Urinary bladder (tissue), 4 donors: Measurements from ENCODE around the gene LRP8. TPM values are rescaled to one million over a fixed set of nuclear protein-coding genes. Genes with fewer than 3 reads are reported as not detected.

ENCODE experiments used
- DNase-seq: peaks from one replicate; pipeline ENCODE4 v3.0.0-alpha.2; 2015; ENCODE audit errors: extremely low spot score
- H3K27ac ChIP-seq: one replicate; pipeline ENCODE4 v1.5.1; 2013; ENCODE audit warnings: low read depth, mild to moderate bottlenecking, moderate library complexity
- H3K36me3 ChIP-seq: one replicate; pipeline ENCODE4 v1.6.1; 2013; ENCODE audit warnings: mild to moderate bottlenecking, moderate library complexity; ENCODE audit not compliant: insufficient read depth
- H3K4me1 ChIP-seq: one replicate; pipeline ENCODE4 v1.6.1; 2013; ENCODE audit warnings: mild to moderate bottlenecking, moderate library complexity; ENCODE audit not compliant: insufficient read depth
- H3K4me3 ChIP-seq: one replicate; pipeline ENCODE4 v1.5.1; 2013; ENCODE audit warnings: low read depth, low read length
- WGBS: extraction: QIAGEN DNeasy Blood & Tissue Kit; methylation state at CpG from one replicate; pipeline ENCODE4 v1.1.7; 2013; 5-methylcytosine and 5-hydroxymethylcytosine counted together
- polyA plus RNA-seq: library from polyadenylated mRNA; stranded (reverse); fragments of 200-250 nt; gene quantifications from one replicate; pipeline ENCODE4 v1.2.3, GENCODE V29; 2013
- total RNA-seq: library from RNA; depleted of rRNA; stranded (reverse); fragments of >200 nt; gene quantifications from one replicate; pipeline ENCODE4 v1.2.3, GENCODE V29; 2014
- donor health status: healthy with polysubstance abuse.
- donor health status: healthy.

LRP8 gene
- total and polyA plus RNA-seq, 2 donors, result 2.3 to 3.8 TPM

GRCh38 chr1:53349968-53350852 lies 22.3 kb upstream of the LRP8 start:
- Histone ChIP-seq H3K4me1 (no peaks in the 10 kb centered on the region), H3K27ac (no peak overlapping the region), H3K4me3 (no peak overlapping the region), H3K36me3 (no peaks in the 10 kb centered on the region)
- no peak for DNase-seq
- 90% methylated on average over 7 of the region's 7 CpGs for WGBS

GRCh38 chr1:53349369-53349835 lies 21.5 kb upstream of the LRP8 start:
- DNase-seq, result no peak
- no peak overlapping the region for H3K27ac ChIP-seq
- H3K36me3 ChIP-seq, result no peaks in the 10 kb centered on the region
- 73% methylated on average over 5 of the region's 5 CpGs for WGBS
- no peak overlapping the region for H3K4me3 ChIP-seq
- H3K4me1 ChIP-seq, result no peaks in the 10 kb centered on the region

GRCh38 chr1:53348486-53349368 lies 20.9 kb upstream of the LRP8 start:
- no peaks in the 10 kb centered on the region for H3K4me1 ChIP-seq
- H3K27ac ChIP-seq, result no peak overlapping the region
- no peak overlapping the region for H3K4me3 ChIP-seq
- H3K36me3 ChIP-seq, result no peaks in the 10 kb centered on the region
- 76% methylated on average over 21 of the region's 21 CpGs for WGBS
- DNase-seq, result no peak

DNA sequence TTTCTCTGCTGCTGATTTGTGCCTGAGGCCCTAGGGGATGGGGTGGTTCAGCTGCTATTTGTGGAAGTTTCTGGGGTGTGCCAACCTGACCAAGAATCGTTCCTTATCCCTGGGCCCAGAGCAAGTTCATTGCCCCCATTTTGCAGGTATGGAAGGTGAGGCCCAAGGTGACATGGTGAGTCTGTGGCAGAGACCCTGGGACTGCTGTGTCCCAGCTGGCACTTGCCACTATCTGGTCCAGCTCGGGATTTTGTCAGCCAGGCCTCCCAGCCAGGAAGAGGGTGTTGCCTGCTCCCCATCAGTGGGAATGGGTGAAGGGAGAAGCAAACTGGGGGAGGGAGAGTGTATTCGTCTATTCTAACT lies 18.9 kb upstream of the LRP8 start:
- Histone ChIP-seq H3K36me3 (no peaks in the 10 kb centered on the region), H3K4me1 (no peaks in the 10 kb centered on the region), H3K27ac (no peak overlapping the region), H3K4me3 (no peak overlapping the region)
- DNase-seq, result no peak
- WGBS, result 70% methylated on average over 3 of the region's 3 CpGs

DNA sequence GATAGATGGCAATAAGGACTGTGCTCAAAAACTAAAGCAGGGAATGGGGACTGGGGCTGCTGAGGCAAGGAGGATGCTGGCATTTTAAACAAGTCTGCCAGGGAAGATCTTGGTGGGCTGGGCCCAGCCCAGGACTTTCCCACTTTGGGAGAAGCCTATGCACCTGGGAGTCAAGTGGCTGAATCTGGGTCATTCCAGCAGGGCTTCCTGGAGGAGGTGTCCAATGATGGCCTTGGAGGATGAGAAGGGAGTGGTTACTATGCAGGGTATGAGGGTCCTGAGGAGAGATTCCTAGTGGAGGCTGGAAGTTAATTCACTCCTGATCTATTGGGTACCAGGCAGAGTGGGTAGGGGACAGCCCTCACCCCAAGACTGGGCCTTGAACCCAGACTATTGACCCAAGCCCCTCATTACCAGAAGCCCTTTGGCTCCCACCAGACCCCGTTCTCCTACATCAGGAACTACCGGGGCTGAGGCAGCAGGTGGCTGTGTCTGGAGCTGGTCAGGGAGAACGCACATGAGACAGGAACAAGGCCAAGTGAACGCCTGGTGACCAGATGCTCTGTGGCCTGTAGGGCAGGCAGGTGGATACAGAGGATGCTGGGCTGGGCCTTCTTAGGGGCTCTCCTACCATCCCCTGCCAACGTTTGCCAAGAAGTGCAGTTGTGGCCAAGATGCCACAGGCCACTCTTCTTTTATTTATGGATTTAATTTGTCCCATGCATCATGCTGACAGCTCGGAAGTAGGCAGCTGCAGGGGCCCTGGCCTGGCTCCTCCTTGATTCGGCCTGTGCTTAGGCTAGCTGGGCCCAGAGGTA lies 18.3 kb upstream of the LRP8 start:
- no peak for DNase-seq
- H3K4me3 ChIP-seq, result no peak overlapping the region
- H3K36me3 ChIP-seq, result no peaks in the 10 kb centered on the region
- no peaks in the 10 kb centered on the region for H3K4me1 ChIP-seq
- no peak overlapping the region for H3K27ac ChIP-seq
- WGBS, result 79% methylated on average over 7 of the region's 7 CpGs

DNA sequence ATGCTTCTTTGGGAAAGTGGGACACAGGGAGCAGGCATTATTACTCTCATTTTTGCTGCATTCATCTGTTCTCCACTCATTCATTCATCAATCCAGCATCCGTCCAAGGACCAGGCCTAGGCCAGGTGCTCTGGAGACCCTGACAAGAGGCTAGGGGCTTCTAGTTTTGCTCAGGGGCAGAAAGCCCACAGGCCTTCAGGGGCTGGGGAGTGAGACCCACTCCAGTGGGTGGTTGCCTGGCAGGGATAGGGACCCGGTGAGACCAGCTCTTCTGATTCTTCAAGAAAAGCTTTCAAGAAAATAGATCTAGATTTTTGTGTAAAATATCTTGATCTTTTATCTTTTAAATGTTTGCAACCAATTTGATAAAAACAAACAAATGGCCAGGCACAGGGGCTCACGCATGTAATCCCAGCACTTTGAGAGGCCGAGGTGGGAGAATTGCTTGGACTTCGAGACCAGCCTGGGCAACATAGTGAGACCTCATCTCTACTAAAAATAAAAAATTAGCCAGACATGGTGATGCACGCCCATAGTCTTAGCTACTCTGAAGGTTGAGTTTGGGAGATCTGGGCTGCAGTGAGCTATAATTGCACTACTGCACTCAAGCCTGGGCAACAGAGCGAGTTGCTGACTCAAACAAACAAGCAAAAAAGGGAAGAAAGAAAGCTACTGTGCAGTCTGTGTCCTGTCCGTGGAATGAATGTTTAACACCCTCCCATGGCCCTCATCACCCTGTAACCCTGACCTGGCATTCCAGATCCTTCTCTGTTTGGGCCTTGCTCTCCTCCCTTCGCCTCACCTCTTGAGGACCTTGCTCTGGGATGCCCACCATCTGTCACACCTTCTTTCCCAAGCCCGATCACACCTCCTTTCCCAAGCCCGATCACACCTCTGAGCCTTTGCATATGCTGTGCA lies 17.3 kb upstream of the LRP8 start:
- no peaks in the 10 kb centered on the region for H3K4me1 ChIP-seq
- no peak overlapping the region for H3K27ac ChIP-seq
- WGBS, result 92% methylated on average over 11 of the region's 11 CpGs
- H3K36me3 ChIP-seq, result no peaks in the 10 kb centered on the region
- no peak for DNase-seq
- H3K4me3 ChIP-seq, result no peak overlapping the region

DNA sequence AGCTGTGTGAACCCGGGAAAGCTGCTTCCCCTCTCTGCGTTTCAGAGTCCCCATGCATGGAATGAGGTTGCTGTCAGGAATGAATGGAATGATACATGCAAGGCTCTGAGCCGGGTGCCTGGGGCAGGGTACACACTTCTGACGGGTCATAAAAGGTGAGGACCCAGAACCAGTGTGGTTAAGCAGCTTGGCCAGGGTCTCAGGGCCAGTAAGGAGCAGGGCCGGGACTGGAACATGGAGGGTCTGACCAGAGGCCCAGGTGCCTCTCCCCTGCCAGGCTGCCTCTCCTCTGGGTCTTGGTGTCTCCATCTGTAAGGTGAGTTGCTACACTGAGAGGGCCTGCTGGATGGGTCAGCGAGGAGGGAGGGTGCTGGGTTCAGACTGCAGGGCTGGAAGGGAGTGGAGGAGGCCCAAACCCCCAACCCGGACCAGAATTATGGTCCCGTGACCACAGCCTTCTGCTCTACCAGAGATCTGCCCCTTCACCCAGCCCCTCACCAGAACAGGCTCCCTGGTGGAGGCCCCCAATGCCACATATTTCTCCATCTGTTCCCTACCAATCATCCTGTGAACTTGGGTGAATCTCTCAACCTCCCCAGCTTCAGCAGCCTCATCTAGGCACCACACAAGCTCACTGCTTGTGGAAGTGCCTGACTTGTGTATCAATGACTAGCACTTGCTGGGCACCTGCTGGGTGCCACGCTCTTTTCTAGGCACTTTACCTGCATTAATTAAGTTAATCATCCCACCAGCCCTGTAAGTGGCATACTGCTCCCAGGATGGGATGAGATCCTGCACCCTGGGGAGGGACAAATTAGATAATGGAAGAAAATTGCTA lies 16.2 kb upstream of the LRP8 start:
- no peak for DNase-seq
- Histone ChIP-seq H3K27ac (no peak overlapping the region), H3K4me1 (no peaks in the 10 kb centered on the region), H3K36me3 (no peaks in the 10 kb centered on the region), H3K4me3 (no peak overlapping the region)
- WGBS, result 69% methylated on average over 9 of the region's 9 CpGs

- no peaks in the 10 kb centered on the region for H3K4me1 ChIP-seq
- WGBS, result 87% methylated on average over 10 of the region's 10 CpGs
- no peaks in the 10 kb centered on the region for H3K36me3 ChIP-seq
- no peak overlapping the region for H3K4me3 ChIP-seq
- no peak overlapping the region for H3K27ac ChIP-seq
- no peak for DNase-seq
These were observed 15.0 kb upstream of the LRP8 start for GRCh38 chr1:53342735-53343470.

- no peak for DNase-seq
- no peak overlapping the region for H3K27ac ChIP-seq
- no peaks in the 10 kb centered on the region for H3K4me1 ChIP-seq
- WGBS, result 85% methylated on average over 7 of the region's 7 CpGs
- H3K36me3 ChIP-seq, result no peaks in the 10 kb centered on the region
- H3K4me3 ChIP-seq, result no peak overlapping the region
These were observed 14.3 kb upstream of the LRP8 start for GRCh38 chr1:53341961-53342707.

DNA sequence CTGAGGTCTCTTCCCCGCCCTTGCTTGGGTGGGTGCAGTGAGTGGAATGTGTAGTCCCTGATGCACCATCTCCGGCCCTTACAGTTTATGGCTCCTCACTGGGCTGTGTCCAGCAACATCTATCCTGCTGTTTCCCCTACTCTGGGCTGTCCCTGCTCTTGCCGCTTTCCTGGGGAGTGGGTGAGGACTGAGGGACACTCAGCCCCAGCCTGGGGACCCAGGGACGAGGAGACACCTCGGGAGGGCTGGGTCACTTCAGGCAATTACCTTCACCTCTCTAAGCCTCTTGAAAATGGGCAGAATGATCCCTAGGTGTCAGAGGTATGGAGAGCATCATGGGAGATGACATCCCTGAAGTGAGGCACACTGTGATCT lies 13.6 kb upstream of the LRP8 start:
- H3K36me3 ChIP-seq, result no peaks in the 10 kb centered on the region
- H3K4me1 ChIP-seq, result no peaks in the 10 kb centered on the region
- H3K27ac ChIP-seq, result no peak overlapping the region
- no peak overlapping the region for H3K4me3 ChIP-seq
- no peak for DNase-seq
- WGBS, result 82% methylated on average over 5 of the region's 5 CpGs
